GM19452 (cell line): ENCODE results near the gene FAM13A.
A peak's percentile ranks its signal among the peaks of the same experiment; 100 is the strongest.
"Not testable (repeated sequence)": the region's sequence is repeated elsewhere in the genome, so short reads cannot be mapped to it uniquely, and the experiment has no call there.

Source experiments
- ATAC-seq: cut with Tn5 transposase; IDR thresholded peaks from one replicate; pipeline ENCODE4 v1.9.1; 2021; ENCODE audit not compliant: unreplicated experiment

The FAM13A gene

GRCh38 chr4:89000844-89001360 is 56.1 kb downstream of the FAM13A start:
- ATAC-seq, result no peak

GRCh38 chr4:89000382-89000781 is 56.6 kb downstream of the FAM13A start:
- no peak for ATAC-seq

GRCh38 chr4:88999392-88999930 is 57.5 kb downstream of the FAM13A start:
- ATAC-seq, result no peak

GRCh38 chr4:88998891-88999290 is 58.1 kb downstream of the FAM13A start:
- ATAC-seq, result no peak

GRCh38 chr4:88998001-88998400 is 59.0 kb downstream of the FAM13A start:
- ATAC-seq, result no peak

GRCh38 chr4:88995874-88996273 is 61.1 kb downstream of the FAM13A start:
- no peak for ATAC-seq

GRCh38 chr4:88995257-88995656 is 61.7 kb downstream of the FAM13A start:
- ATAC-seq, result not testable (repeated sequence)

- ATAC-seq, result no peak
These were observed 63.7 kb downstream of the FAM13A start for GRCh38 chr4:88993246-88993645.

GRCh38 chr4:88991746-88992145 is 65.2 kb downstream of the FAM13A start:
- ATAC-seq, result no peak

- ATAC-seq, result no peak
These were observed 67.0 kb downstream of the FAM13A start for GRCh38 chr4:88989990-88990389.

- ATAC-seq, result no peak
These were observed 71.8 kb downstream of the FAM13A start for GRCh38 chr4:88985088-88985773.

- ATAC-seq, result no peak
These were observed 74.2 kb downstream of the FAM13A start for GRCh38 chr4:88982757-88983156.

GRCh38 chr4:88981993-88982392 is 75.0 kb downstream of the FAM13A start:
- ATAC-seq, result peak; percentile 78

- ATAC-seq, result no peak
These were observed 75.4 kb downstream of the FAM13A start for GRCh38 chr4:88981556-88981955.

GRCh38 chr4:88979276-88979675 is 77.7 kb downstream of the FAM13A start:
- ATAC-seq, result no peak

GRCh38 chr4:88976775-88977035 is 80.3 kb downstream of the FAM13A start:
- ATAC-seq, result no peak

GRCh38 chr4:88975958-88976774 is 80.8 kb downstream of the FAM13A start:
- no peak for ATAC-seq

GRCh38 chr4:88971536-88971935 is 85.4 kb downstream of the FAM13A start:
- no peak for ATAC-seq

- no peak for ATAC-seq
These were observed 87.2 kb downstream of the FAM13A start for GRCh38 chr4:88969746-88970145.

- no peak for ATAC-seq
These were observed 87.7 kb downstream of the FAM13A start for GRCh38 chr4:88969271-88969670.

- ATAC-seq, result no peak
These were observed 89.1 kb downstream of the FAM13A start for GRCh38 chr4:88967883-88968331.

GRCh38 chr4:88965053-88965452 is 91.9 kb downstream of the FAM13A start:
- no peak for ATAC-seq
